GM20000 (cell line): Measurements from ENCODE around the gene SFRP4.
"Not testable (repeated sequence)": the region's sequence is repeated elsewhere in the genome, so short reads cannot be mapped to it uniquely, and the experiment has no call there.

Experiments
- DNase-seq: peaks from one replicate; pipeline ENCODE4 v3.0.0; 2012; ENCODE audit warnings: low spot score
- TF ChIP-seq, protein P1 (sequence below): IDR thresholded peaks from 2 replicates; pipeline ENCODE4 v1.5.1; 2012; ENCODE audit warnings: mild to moderate bottlenecking, control low read depth; ENCODE audit errors: extremely low read depth, missing control alignments

The SFRP4 gene

DNA sequence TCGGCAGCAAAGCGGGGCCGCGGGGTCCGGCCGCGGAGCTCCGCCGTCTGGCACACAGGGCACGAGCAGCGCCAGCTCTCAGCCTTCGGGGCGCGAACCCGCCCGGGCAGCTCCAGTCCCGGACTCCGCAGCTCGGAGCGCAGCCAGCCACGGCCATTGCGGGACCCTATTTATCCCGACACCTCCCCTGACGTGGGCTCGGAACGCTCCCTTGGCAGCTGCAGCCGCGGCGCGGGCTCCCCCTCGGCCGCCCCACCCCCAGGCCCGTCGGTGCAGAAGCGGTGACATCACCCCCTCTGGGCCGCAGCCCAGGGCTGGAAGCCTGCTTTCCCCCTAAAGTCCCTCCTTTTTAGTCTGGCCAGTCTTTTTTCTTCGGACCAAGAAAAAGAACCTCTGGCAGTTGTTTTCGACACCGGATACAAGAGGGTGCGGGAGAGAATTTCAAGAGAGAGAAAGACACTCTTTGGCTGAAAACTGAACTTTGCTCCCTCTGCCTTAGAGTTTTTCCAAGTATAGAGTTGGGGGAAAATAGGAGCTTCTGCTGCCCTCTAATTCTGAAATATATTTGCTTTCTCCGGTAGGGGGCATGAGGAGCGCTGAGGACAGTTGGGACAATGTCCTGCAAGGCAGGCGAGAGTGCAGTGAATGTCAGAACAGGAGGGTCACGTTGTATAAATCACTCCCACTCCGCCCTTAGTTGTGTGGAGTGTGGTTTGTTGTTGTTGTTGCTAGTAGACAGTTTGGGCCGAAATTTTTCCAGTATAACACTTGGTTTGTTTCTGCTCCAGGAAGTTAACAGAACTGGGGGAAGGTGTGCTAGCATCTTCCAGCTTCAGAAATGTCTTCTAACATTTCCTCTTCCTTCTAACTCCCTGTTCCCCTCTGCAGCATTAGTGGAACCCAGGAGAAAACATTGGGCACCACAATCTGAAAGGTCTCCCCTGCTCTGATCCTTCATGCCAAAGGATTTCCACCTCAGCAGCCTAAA is at the start of gene SFRP4:
TSS of gene SFRP4 (minus strand) at position 145 of the 988 bp plus-strand sequence. CDS start 280 bp downstream, outside the sequence.
- TF ChIP-seq, protein P1, sequence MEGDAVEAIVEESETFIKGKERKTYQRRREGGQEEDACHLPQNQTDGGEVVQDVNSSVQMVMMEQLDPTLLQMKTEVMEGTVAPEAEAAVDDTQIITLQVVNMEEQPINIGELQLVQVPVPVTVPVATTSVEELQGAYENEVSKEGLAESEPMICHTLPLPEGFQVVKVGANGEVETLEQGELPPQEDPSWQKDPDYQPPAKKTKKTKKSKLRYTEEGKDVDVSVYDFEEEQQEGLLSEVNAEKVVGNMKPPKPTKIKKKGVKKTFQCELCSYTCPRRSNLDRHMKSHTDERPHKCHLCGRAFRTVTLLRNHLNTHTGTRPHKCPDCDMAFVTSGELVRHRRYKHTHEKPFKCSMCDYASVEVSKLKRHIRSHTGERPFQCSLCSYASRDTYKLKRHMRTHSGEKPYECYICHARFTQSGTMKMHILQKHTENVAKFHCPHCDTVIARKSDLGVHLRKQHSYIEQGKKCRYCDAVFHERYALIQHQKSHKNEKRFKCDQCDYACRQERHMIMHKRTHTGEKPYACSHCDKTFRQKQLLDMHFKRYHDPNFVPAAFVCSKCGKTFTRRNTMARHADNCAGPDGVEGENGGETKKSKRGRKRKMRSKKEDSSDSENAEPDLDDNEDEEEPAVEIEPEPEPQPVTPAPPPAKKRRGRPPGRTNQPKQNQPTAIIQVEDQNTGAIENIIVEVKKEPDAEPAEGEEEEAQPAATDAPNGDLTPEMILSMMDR, result peak; percentile 64
- peak; percentile 73 for DNase-seq

DNA sequence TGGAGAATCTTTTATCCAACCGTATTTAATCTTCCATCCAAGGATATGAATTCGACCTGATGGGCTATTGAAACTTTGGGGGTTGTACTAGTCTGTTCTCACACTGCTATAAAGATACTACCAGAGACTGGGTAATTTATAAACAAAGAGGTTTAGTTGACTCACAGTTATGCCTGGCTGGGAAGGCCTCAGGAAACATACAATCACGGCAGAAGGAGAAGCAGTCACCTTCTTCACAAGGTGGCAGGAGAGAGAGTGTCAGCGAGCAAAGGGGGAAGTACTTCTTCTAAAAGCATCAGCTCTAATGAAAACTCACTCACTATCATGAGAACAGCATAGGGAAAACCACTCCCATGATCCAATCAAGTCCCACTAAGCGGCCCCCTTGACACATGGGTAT is 47.6 kb upstream of the SFRP4 start:
- TF ChIP-seq, protein P1, result no peak
- no peak for DNase-seq

DNA sequence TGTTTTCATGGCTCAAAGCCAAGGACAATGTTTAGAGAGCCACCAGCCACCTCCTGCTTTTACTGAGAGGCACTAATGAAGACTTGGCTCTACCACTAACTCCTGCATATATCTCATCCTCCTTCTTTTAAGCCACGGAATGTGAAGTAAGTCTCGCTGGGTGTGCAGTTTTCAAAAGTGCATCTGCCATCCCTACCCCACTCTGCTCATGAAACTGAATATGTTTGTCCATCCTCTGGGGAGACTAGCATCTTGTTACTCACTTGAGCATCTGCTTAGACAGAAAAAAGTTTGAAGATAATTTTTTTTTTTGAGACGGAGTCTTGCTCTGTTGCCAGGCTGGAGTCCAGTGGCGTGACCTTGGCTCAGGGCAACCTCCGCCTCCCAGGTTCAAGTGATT is 44.6 kb upstream of the SFRP4 start:
- no peak for DNase-seq
- TF ChIP-seq, protein P1, result no peak

DNA sequence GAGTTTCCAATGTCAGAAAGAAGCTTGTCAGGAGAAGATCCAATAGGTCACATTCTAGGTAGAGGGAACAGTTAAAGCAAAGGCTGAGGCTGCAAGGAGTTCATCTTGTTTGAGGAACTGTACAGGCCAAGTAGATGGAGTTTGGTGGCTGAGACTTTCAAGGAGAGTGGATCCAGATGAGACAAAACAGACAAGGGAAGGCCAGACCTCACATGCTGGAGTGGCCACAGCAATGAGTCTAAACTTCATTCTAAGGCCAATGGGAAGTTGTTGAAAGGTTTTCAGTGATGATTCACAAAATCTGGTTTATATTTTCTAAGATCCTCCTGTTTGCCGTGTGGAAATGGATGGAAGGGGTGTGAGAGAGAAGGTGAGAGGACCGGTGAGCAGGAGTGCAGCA is 43.9 kb upstream of the SFRP4 start:
- TF ChIP-seq, protein P1, result no peak
- DNase-seq, result no peak

DNA sequence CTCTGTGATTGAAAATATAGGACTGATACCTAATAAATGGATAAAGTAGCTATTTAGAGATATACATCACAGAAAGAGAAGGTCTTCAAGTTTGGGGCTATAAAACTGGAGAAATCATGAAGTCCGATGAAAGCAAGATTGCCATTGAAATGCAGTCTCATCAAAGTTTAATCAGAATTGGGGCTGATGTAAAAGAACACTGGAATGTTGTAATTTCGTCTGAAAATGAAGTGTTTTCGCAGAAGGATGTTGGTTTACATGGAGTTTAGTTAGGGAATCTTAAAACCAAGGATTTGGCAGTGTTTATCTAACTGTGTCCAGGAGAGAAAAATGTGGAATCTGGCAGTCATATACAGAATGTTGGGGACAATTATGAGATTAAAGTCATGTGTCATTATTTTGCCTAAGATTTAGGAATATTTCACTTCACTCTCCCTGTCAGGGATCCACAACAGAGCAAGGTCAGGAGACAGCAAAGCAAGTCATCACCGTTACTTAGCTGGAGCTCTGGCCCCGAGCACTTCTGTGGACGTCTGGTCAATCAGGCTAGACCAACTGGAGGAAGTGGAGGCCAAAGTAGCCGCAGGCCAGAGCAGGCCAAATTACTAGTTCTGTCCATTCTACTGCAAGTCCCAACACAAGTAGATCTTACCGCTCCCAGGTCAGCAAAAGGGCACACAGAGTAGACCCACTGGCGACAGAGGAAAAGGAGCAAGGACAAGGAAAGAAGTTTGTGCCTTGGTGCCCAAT is 40.8 kb upstream of the SFRP4 start:
- DNase-seq, result no peak
- TF ChIP-seq, protein P1, result no peak

DNA sequence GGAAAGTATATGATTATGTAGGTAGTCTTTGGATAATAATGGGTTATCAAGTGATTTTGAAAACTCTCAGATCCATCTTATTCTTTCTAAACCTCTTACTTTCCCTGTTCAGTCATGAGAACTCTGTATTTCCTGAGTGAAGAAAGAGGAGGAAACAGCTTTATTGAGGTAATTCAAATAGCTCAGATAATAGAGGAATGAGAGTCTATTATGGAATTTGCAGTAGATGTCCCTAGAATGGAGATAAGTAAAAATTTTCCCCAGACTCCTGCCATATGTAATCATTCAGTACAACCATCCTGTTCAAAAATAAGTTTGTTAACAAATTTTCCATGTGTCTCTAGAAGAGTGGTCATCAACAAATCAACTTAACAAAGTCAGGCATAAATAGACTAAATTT is 40.2 kb upstream of the SFRP4 start:
- no peak for DNase-seq
- TF ChIP-seq, protein P1, result no peak

DNA sequence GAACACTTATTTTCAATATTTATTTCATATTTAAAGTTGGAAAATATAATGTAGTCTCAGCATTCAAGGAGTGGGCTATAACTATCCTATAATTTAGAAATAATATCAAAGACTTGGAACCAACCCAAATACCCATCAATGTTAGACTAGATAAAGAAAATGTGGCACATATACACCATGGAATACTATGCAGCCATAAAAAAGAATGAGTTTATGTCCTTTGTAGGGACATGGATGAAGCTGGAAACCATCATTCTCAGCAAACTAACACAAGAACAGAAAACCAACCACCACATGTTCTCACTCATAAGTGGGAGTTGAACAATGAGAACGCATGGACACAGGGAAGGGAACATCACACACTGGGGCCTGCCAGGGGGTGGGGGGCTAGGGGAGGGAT is 37.6 kb upstream of the SFRP4 start:
- DNase-seq, result not testable (repeated sequence)
